AG04449 (cell line): ENCODE data around the gene HENMT1.
A peak's percentile ranks its signal among the peaks of the same experiment; 100 is the strongest.

Experiments
- CTCF ChIA-PET: fragments of 350-600 bp; formaldehyde crosslinking; extraction: SDS; loops from one replicate; lab custom pipeline; 2021; ENCODE audit warnings: antibody characterized with exemption; lab: Yijun Ruan, JAX
- POLR2A ChIA-PET: fragments of 400-600, 350-600 bp; formaldehyde crosslinking; extraction: SDS; loops from one replicate; lab custom pipeline; 2020; ENCODE audit warnings: antibody characterized with exemption, inconsistent platforms; lab: Yijun Ruan, JAX
- DNase-seq: peaks from one replicate; pipeline ENCODE4 v3.0.0-alpha.2; 2010; ENCODE audit warnings: low read depth, low spot score
- H3K4me3 ChIP-seq: 2 replicates; pipeline ENCODE4 v1.5.1; 2011; ENCODE audit warnings: low read depth, mild to moderate bottlenecking, control low read depth, low read length
- TF ChIP-seq, protein P1 (sequence below): IDR thresholded peaks from one replicate; pipeline ENCODE4 v1.5.1; 2011; ENCODE audit warnings: mild to moderate bottlenecking, moderate library complexity, low read length, control low read depth, inconsistent platforms; ENCODE audit not compliant: insufficient read depth; ENCODE audit errors: missing control alignments

The HENMT1 gene

GRCh38 chr1:108664481-108664880, 3.6 kb upstream of the HENMT1 start:
- POLR2A ChIA-PET, result no interaction called here
- H3K4me3 ChIP-seq, result no peak overlapping the region
- TF ChIP-seq, protein P1, sequence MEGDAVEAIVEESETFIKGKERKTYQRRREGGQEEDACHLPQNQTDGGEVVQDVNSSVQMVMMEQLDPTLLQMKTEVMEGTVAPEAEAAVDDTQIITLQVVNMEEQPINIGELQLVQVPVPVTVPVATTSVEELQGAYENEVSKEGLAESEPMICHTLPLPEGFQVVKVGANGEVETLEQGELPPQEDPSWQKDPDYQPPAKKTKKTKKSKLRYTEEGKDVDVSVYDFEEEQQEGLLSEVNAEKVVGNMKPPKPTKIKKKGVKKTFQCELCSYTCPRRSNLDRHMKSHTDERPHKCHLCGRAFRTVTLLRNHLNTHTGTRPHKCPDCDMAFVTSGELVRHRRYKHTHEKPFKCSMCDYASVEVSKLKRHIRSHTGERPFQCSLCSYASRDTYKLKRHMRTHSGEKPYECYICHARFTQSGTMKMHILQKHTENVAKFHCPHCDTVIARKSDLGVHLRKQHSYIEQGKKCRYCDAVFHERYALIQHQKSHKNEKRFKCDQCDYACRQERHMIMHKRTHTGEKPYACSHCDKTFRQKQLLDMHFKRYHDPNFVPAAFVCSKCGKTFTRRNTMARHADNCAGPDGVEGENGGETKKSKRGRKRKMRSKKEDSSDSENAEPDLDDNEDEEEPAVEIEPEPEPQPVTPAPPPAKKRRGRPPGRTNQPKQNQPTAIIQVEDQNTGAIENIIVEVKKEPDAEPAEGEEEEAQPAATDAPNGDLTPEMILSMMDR, result no peak
- CTCF ChIA-PET, result no interaction called here
- no peak for DNase-seq

DNA sequence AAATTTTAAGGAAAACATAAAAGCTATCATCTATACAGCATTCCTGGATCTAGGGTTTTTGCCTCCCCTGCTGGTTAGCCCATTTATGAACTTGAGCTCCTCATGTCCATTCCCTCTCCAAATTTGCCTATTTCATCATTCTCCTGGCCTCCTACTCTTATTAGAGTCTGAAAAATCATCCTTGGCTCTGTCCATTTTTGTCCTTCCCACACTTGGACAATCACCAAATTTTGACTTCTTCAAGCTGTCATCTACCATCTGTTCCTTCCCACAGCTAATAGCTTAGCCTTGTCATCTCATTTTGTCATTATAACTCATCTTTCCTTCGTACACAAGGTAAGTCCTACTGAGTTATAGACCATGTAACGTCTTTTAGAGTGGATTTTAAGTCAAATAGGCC, 2.2 kb upstream of the HENMT1 start:
- ChIA-PET CTCF (no interaction called here), POLR2A (no interaction called here)
- H3K4me3 ChIP-seq, result no peak overlapping the region
- no peak for DNase-seq
- TF ChIP-seq, protein P1, result no peak

GRCh38 chr1:108657356-108658080, 3.4 kb downstream of the HENMT1 start:
- no peak overlapping the region for H3K4me3 ChIP-seq
- TF ChIP-seq, protein P1, result no peak
- ChIA-PET POLR2A (no interaction called here), CTCF (no interaction called here)
- DNase-seq, result no peak

GRCh38 chr1:108653431-108654105, 7.3 kb downstream of the HENMT1 start:
- H3K4me3 ChIP-seq, result no peak overlapping the region
- POLR2A ChIA-PET, result no interaction called here
- TF ChIP-seq, protein P1, result no peak
- DNase-seq, result no peak
- CTCF ChIA-PET, result interaction anchor here (0.9 kb wide), 1 partner anchor 142 kb away, joined by 3 read pairs; no protein-coding TSS in a partner anchor

DNA sequence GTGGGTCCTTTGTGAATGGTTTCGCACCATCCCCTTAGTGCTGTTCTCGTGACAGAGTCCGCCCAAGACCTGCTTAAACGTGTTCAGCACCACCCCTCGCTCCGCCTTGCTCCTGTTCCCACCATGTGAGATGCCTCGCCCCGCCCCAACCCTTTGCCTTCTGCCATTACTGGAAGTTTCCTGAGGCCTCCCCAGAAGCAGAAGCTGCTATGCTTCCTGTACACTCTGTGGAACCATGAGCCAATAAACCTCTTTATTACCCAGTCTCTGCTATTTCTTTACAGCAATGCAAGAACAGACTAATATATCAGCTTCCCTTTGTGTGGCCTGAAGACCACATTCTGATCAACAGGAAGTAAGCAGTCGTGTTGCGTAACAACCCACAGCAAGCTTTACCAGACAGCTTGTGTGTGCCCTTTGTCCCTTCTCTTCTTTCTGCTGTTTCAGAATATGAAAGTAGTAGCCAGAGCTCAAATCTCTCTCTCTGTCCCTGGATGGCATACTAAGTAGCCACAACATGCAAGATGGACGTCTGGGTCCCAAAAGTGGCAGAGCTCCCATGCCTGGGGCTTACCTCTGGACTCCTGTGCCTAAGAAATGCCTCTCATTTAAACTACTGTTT, 14.1 kb downstream of the HENMT1 start:
- TF ChIP-seq, protein P1, result no peak
- DNase-seq, result peak; percentile 31
- ChIA-PET POLR2A (no interaction called here), CTCF (interaction anchor here (0.6 to 5.6 kb wide), 7 partner anchors 17 to 442 kb away, joined by 3 to 303 read pairs (median 4); partner anchors contain the start of gene EEIG2)
- H3K4me3 ChIP-seq, result no peak overlapping the region

DNA sequence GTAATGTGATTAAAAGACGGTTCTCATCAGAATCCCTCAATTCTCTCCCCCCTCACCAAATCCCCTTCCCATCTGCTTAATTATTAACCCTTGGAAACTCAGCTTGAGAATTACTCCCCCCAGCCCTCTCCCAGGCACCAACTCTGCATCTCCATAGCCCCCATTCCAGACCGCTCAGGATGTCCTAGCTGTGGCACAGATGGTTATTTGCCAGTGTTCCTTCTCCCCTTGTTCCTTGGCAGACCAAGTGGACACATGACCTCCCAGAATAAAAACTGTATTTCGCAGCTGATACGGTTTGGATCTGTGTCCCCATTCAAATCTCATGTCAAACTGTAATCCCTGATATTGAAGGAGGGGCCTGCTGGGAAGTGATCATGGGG, 14.6 kb downstream of the HENMT1 start:
- DNase-seq, result no peak
- CTCF ChIA-PET, result interaction anchor here (0.6 to 5.6 kb wide), 6 partner anchors 17 to 442 kb away, joined by 3 to 303 read pairs (median 4); partner anchors contain the start of genes EEIG2 and PRPF38B
- no peak overlapping the region for H3K4me3 ChIP-seq
- TF ChIP-seq, protein P1, result no peak
- POLR2A ChIA-PET, result no interaction called here
